Coronary artery (tissue), 2 donors: ENCODE measurements around the gene TTC36.
"Not testable (repeated sequence)": the region's sequence is repeated elsewhere in the genome, so short reads cannot be mapped to it uniquely, and the experiment has no call there.

ENCODE experiments used
- DNase-seq: peaks from one replicate; pipeline ENCODE4 v3.0.0-alpha.2; 2017; ENCODE audit warnings: low spot score
- H3K27ac ChIP-seq, 2 donors: fragments of 200-600 bp; sonication (generic); one replicate each; pipeline ENCODE4 v1.5.1; 2016 to 2019
- H3K4me3 ChIP-seq: fragments of 200-600 bp; sonication (generic); 2 replicates; pipeline ENCODE4 v1.5.1; 2016; ENCODE audit warnings: mild to moderate bottlenecking, moderate library complexity
- CTCF ChIP-seq: fragments of 200-600 bp; sonication (generic); IDR thresholded peaks from one replicate; pipeline ENCODE4 v1.5.1; 2019; ENCODE audit warnings: antibody characterized with exemption

The TTC36 gene

GRCh38 chr11:118527109-118527508 is at the start of gene TTC36:
TTC36 (plus strand) TSS chr11:118527474; CDS start chr11:118527495, 21 bp downstream.
- no peak for TF ChIP-seq CTCF
- DNase-seq = no peak
- Histone ChIP-seq H3K4me3 (no peak within 1 kb of the TSS), H3K27ac (no peak within 1 kb of the TSS)

DNA sequence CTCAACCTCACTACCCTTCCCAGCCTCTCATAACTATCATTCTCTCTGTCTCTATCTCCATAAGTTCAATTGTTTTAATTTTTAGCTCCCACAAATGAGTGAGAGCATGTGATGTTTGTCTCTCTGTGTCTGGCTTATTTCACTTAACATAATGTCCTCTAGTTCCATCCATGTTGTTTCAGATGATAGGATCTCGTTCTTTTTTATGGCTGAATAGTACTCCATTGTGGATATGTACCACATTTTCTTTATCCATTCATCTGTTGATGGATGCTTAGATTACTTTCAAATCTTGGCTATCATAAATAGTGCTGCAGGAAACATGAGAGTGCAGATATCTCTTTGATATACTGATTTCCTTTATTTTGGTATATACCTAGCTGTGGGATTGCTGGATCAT is 46.0 kb upstream of the TTC36 start:
- not testable (repeated sequence) for H3K27ac ChIP-seq, DNase-seq, H3K4me3 ChIP-seq

DNA sequence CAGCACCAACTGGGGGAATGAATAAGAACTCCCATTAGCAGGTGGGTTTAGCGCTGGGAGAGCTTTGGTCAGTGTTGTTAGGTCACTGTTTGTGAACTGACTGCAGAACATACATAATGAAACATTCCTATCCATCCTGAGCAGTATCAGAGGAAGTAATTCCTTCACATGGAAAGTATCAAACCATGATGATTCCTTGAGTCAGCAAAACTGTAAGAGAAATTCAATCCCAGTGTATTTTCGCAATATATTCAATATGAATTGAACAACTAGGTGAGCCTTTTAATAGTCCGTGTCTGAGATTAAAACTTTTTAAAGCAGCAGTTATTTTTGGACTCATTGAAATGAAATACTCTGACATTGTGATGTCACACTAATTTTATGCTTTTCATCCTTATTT is 42.9 kb upstream of the TTC36 start:
- DNase-seq = no peak
- Histone ChIP-seq H3K4me3 (no peak overlapping the region), H3K27ac (no peak overlapping the region)
- no peak for TF ChIP-seq CTCF

GRCh38 chr11:118485273-118485672 is 42.0 kb upstream of the TTC36 start:
- no peak for TF ChIP-seq CTCF
- no peak overlapping the region for H3K4me3 ChIP-seq
- H3K27ac ChIP-seq = no peak overlapping the region
- DNase-seq = no peak

GRCh38 chr11:118488480-118489109 is 38.7 kb upstream of the TTC36 start:
- H3K27ac ChIP-seq = no peak overlapping the region
- H3K4me3 ChIP-seq = no peak overlapping the region
- peak; percentile 63 for TF ChIP-seq CTCF
- DNase-seq = no peak

- H3K4me3 ChIP-seq = no peak overlapping the region
- no peak overlapping the region for H3K27ac ChIP-seq
- no peak for TF ChIP-seq CTCF
- DNase-seq = no peak
Observed at GRCh38 chr11:118491041-118491440, 36.2 kb upstream of the TTC36 start.

DNA sequence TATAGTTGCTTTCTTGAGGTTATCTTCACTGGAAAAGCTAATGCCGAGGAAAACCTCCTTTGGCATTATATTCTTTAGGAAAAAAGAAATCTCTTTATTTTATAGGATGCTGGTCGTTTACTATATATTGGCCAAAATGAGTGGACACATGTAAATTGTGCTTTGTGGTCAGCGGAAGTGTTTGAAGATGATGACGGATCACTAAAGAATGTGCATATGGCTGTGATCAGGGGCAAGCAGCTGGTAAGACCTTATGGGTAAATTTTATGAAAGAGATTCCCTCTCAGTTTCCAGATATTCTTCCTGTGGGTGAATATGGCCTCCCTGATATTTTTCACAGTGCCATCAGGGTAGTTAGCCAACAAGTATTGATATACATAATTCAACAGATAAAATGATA is 29.4 kb upstream of the TTC36 start:
- H3K27ac ChIP-seq = no peak overlapping the region
- DNase-seq = no peak
- no peak for TF ChIP-seq CTCF
- H3K4me3 ChIP-seq = no peak overlapping the region
